ENCODE measurements around the gene S100B.
A peak's percentile ranks its signal among the peaks of the same experiment; 100 is the strongest.

The S100B gene

DNA sequence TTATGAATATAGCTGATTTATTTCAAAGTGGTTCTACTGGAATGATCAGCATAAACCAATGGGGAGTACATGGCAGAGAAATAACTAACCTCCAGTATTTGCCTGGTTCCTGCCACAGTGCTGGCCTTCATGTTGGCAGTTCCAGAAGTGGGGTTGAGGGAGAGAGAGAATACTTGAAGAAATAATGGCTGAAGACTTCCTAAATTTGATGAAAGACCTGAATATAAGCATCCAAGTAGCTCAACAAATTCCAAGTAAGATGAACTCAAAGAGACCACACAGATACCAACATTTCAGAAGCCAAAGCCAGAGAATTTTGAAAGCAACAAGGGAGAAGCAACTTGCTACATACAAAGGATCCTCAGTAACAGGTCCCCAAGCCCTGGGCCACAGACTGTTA lies 34.3 kb downstream of the S100B start:
- peaks cover 63% of the 10 kb centered on the region for H3K36me3 ChIP-seq

GRCh38 chr21:46570119-46570518 lies 34.8 kb downstream of the S100B start:
- H3K27ac ChIP-seq, result no peak overlapping the region
- no peaks in the 10 kb centered on the region for H3K9me3 ChIP-seq
- no peak for TF ChIP-seq CTCF (IDR thresholded peaks at IDR 0.05)
- H3K4me3 ChIP-seq (ENCODE audit: low read depth in 1 of 2, low read length in 1 of 2), result no peak overlapping the region
- no peaks in the 10 kb centered on the region for H3K27me3 ChIP-seq
- H3K4me1 ChIP-seq (ENCODE audit: control insufficient read depth in 1 of 2, insufficient read depth in 1 of 2, low read depth in 1 of 2, low read length in 1 of 2), result peaks cover 0 to 6% of the 10 kb centered on the region in 2 experiments
- peaks cover 68% of the 10 kb centered on the region for H3K36me3 ChIP-seq

More for the DNA sequence above, 34.3 kb downstream of the S100B start:
- Histone ChIP-seq H3K9me3 (no peaks in the 10 kb centered on the region), H3K27me3 (no peaks in the 10 kb centered on the region), H3K27ac (no peak overlapping the region), H3K4me1 (ENCODE audit: control insufficient read depth in 1 of 2, insufficient read depth in 1 of 2, low read depth in 1 of 2, low read length in 1 of 2) (peaks cover 0 to 6% of the 10 kb centered on the region in 2 experiments), H3K4me3 (ENCODE audit: low read depth in 1 of 2, low read length in 1 of 2) (no peak overlapping the region)
- TF ChIP-seq CTCF (IDR thresholded peaks at IDR 0.05), result no peak

DNA sequence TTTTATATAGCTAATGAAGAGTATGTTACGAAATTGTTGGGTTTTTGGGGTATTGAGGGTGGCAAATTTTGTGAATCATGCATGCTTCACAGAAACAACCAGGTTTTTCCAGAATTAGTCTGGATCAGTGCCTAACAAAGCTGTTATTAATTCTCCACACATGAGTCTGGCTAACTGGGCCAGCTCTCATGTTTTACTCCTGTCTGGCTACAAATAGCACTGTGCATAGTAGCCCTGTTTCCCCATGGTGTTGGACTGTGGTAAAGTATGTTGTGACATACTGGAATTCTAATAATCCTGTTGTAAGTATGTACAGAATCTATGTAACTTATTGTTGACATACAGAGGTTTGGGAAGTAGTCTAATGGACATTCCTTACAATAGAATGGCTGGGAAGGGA lies 35.8 kb downstream of the S100B start:
- peaks cover 0 to 6% of the 10 kb centered on the region in 2 experiments for H3K4me1 ChIP-seq (ENCODE audit: control insufficient read depth in 1 of 2, insufficient read depth in 1 of 2, low read depth in 1 of 2, low read length in 1 of 2)
- no peaks in the 10 kb centered on the region for H3K27me3 ChIP-seq
- H3K27ac ChIP-seq, result no peak overlapping the region
- TF ChIP-seq CTCF (IDR thresholded peaks at IDR 0.05), result no peak
- H3K4me3 ChIP-seq (ENCODE audit: low read depth in 1 of 2, low read length in 1 of 2), result no peak overlapping the region
- no peaks in the 10 kb centered on the region for H3K9me3 ChIP-seq
- peaks cover 79% of the 10 kb centered on the region for H3K36me3 ChIP-seq

- peaks cover 84% of the 10 kb centered on the region for H3K36me3 ChIP-seq
Observed at GRCh38 chr21:46568562-46568961, 36.3 kb downstream of the S100B start.

DNA sequence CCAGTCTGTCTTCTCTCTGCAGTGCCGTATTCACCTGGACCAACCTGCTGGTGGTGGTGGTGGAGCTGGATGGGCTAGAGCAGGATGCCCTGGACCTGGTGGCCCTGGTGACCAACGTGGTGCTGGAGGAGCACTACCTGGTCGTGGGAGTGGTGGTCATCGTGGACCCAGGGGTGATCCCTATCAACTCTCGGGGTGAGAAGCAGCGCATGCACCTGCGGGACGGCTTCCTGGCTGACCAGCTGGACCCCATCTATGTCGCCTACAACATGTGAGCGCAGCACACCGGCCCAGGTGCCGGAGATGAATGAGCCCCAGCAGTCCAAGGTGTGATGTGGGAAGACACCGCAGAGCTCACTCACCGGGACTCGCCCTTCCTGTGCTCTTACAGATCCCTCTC lies 37.5 kb downstream of the S100B start:
- Histone ChIP-seq H3K4me3 (ENCODE audit: low read depth in 1 of 2, low read length in 1 of 2) (no peak overlapping the region), H3K4me1 (ENCODE audit: control insufficient read depth in 1 of 2, insufficient read depth in 1 of 2, low read depth in 1 of 2, low read length in 1 of 2) (peaks cover 4 to 5% of the 10 kb centered on the region in 2 experiments), H3K27ac (peak overlapping the region; percentile 49), H3K9me3 (no peaks in the 10 kb centered on the region), H3K36me3 (peaks cover 89% of the 10 kb centered on the region), H3K27me3 (no peaks in the 10 kb centered on the region)
- no peak for TF ChIP-seq CTCF (IDR thresholded peaks at IDR 0.05)

More at GRCh38 chr21:46568562-46568961, 36.3 kb downstream of the S100B start:
- Histone ChIP-seq H3K27ac (no peak overlapping the region), H3K9me3 (no peaks in the 10 kb centered on the region), H3K4me3 (ENCODE audit: low read depth in 1 of 2, low read length in 1 of 2) (no peak overlapping the region), H3K4me1 (ENCODE audit: control insufficient read depth in 1 of 2, insufficient read depth in 1 of 2, low read depth in 1 of 2, low read length in 1 of 2) (peaks cover 0 to 6% of the 10 kb centered on the region in 2 experiments), H3K27me3 (no peaks in the 10 kb centered on the region)
- TF ChIP-seq CTCF (IDR thresholded peaks at IDR 0.05), result no peak

- Histone ChIP-seq H3K27ac (no peak overlapping the region), H3K4me1 (ENCODE audit: control insufficient read depth in 1 of 2, insufficient read depth in 1 of 2, low read depth in 1 of 2, low read length in 1 of 2) (peaks cover 4 to 5% of the 10 kb centered on the region in 2 experiments), H3K4me3 (ENCODE audit: low read depth in 1 of 2, low read length in 1 of 2) (no peak overlapping the region), H3K9me3 (no peaks in the 10 kb centered on the region), H3K27me3 (no peaks in the 10 kb centered on the region), H3K36me3 (peaks cover 98% of the 10 kb centered on the region)
- TF ChIP-seq CTCF (IDR thresholded peaks at IDR 0.05), result no peak
Observed at GRCh38 chr21:46564391-46564790, 40.5 kb downstream of the S100B start.
